Hepatocyte (in vitro differentiated cells): ENCODE measurements around the gene RALB. TPM values are rescaled to one million over a fixed set of nuclear protein-coding genes. Genes with fewer than 3 reads are reported as not detected.

Experiments
- DNase-seq: peaks from one replicate; pipeline ENCODE4 v3.0.0-alpha.2; 2016; ENCODE audit warnings: low spot score
- H2AFZ ChIP-seq: fragments of 200-600 bp; sonication (generic); 2 replicates; pipeline ENCODE4 v1.6.0; 2016; ENCODE audit warnings: antibody characterized with exemption, mild to moderate bottlenecking
- H3K27ac ChIP-seq: fragments of 200-600 bp; sonication (generic); 2 replicates; pipeline ENCODE4 v1.5.1; 2016; ENCODE audit warnings: mild to moderate bottlenecking
- H3K27me3 ChIP-seq: fragments of 200-600 bp; sonication (generic); 2 replicates; pipeline ENCODE4 v1.6.1; 2016
- H3K36me3 ChIP-seq: fragments of 200-600 bp; sonication (generic); replicated peaks from 2 replicates; pipeline ENCODE4 v1.5.1; 2016; ENCODE audit warnings: low read depth; ENCODE audit not compliant: insufficient read depth
- H3K4me1 ChIP-seq: fragments of 200-600 bp; sonication (generic); 2 replicates; pipeline ENCODE4 v1.5.1; 2016; ENCODE audit warnings: mild to moderate bottlenecking, moderate library complexity; ENCODE audit not compliant: insufficient read depth
- H3K4me2 ChIP-seq: fragments of 200-600 bp; sonication (generic); 2 replicates; pipeline ENCODE4 v1.6.0; 2016
- H3K4me3 ChIP-seq: fragments of 200-600 bp; sonication (generic); 2 replicates; pipeline ENCODE4 v1.5.1; 2016; ENCODE audit warnings: mild to moderate bottlenecking
- H3K79me2 ChIP-seq: fragments of 200-600 bp; sonication (generic); 2 replicates; pipeline ENCODE4 v1.6.0; 2017; ENCODE audit warnings: mild to moderate bottlenecking
- H3K9me2 ChIP-seq: fragments of 200-600 bp; sonication (generic); replicated peaks from 2 replicates; pipeline ENCODE4 v1.6.0; 2017; ENCODE audit warnings: mild to moderate bottlenecking; ENCODE audit not compliant: insufficient read depth
- H3K9me3 ChIP-seq: fragments of 200-600 bp; sonication (generic); 2 replicates; pipeline ENCODE4 v1.5.1; 2016; ENCODE audit warnings: low read depth, mild to moderate bottlenecking
- H4K20me1 ChIP-seq: fragments of 200-600 bp; sonication (generic); 2 replicates; pipeline ENCODE4 v1.6.0; 2016; ENCODE audit warnings: mild to moderate bottlenecking; ENCODE audit not compliant: insufficient read depth, poor library complexity, severe bottlenecking
- EZH2 ChIP-seq: fragments of 200-600 bp; sonication (generic); IDR thresholded peaks from 2 replicates; pipeline ENCODE4 v1.6.1; 2016; ENCODE audit warnings: antibody characterized with exemption, mild to moderate bottlenecking, borderline replicate concordance
- EZH2phosphoT487 ChIP-seq: fragments of 200-600 bp; sonication (generic); IDR thresholded peaks from one replicate; pipeline ENCODE4 v1.6.1; 2018; ENCODE audit warnings: antibody characterized with exemption, mild to moderate bottlenecking, low read depth, moderate library complexity; ENCODE audit not compliant: unreplicated experiment, severe bottlenecking
- WGBS: methylation state at CpG from one replicate; pipeline ENCODE4 v1.1.6; 2016; ENCODE audit warnings: low lambda C conversion rate; ENCODE audit errors: missing lambda C conversion rate; 5-methylcytosine and 5-hydroxymethylcytosine counted together
- polyA plus RNA-seq: library from polyadenylated mRNA; unstranded; fragments of >200 nt; fragmentation: Nextera tagmentation; extraction: Ambion mirVana; gene quantifications from 2 replicates; pipeline ENCODE4 v1.2.1, GENCODE V29; 2016
- total RNA-seq: library from RNA; depleted of rRNA; stranded (reverse); fragments of >200 nt; gene quantifications from 2 replicates; pipeline ENCODE4 v1.2.3, GENCODE V29; 2014
- TF ChIP-seq, protein P1 (sequence below): fragments of 200-600 bp; sonication (generic); IDR thresholded peaks from 2 replicates; pipeline ENCODE4 v1.5.1; 2016; ENCODE audit warnings: antibody characterized with exemption, mild to moderate bottlenecking; ENCODE audit not compliant: poor library complexity

RALB gene
- total and polyA plus RNA-seq, 2 experiments from 2014 or later, result 68.2 to 74.4 TPM

DNA sequence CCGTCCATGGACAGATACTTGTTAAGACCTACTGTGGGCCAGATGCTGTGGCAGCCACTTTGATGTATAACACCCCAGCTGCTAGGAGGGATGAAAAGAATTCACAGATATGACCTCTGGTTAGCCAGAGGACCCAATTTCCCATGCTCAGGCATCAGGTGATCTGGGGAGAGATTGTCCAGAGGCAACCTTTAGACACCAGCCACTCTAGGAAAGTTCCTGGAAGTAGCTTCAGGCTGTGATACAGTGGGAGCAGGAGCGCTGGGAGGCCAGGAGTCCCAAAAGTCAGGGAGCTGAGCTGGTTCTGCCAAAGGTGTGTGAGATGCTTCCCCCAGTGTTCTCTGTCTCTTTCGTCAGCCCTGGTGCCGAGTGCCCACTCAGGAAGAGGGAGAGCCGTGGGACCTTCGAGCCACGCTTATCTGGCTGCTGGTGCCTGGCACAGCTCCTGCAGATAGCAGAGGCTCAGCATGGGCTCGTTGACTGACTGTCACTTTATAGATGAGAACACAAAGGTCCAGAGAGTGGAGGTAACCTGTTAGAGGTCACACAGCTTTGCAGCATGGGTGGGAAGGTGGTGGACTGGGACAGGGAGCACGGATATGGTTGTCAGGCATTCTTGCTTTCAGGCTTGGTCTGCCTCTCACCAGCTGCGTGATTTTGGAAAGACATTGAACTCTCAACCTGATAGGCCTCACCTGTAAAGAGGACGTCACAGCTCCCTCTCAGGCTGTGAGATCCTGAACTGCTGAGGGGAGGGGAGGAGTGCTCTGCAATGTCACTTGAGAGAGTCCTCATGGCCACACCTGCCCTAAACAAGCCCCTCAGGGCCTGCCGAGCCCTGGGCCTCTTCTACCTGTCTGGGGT is 7.8 kb upstream of the RALB start:
- Histone ChIP-seq H3K27ac (peak overlapping the region; percentile 89), H3K9me2 (no peaks in the 10 kb centered on the region), H3K4me3 (no peak overlapping the region), H3K4me2 (peak overlapping the region; percentile 63), H4K20me1 (no peaks in the 10 kb centered on the region), H2AFZ (no peak overlapping the region), H3K79me2 (no peaks in the 10 kb centered on the region), H3K9me3 (no peaks in the 10 kb centered on the region), H3K27me3 (no peaks in the 10 kb centered on the region), H3K4me1 (peaks cover 32% of the 10 kb centered on the region), H3K36me3 (no peaks in the 10 kb centered on the region)
- peak; percentile 54 for DNase-seq
- WGBS, result 68% methylated on average over 12 of the region's 12 CpGs
- TF ChIP-seq EZH2 (no peak), EZH2phosphoT487 (no peak)
- TF ChIP-seq, protein P1, sequence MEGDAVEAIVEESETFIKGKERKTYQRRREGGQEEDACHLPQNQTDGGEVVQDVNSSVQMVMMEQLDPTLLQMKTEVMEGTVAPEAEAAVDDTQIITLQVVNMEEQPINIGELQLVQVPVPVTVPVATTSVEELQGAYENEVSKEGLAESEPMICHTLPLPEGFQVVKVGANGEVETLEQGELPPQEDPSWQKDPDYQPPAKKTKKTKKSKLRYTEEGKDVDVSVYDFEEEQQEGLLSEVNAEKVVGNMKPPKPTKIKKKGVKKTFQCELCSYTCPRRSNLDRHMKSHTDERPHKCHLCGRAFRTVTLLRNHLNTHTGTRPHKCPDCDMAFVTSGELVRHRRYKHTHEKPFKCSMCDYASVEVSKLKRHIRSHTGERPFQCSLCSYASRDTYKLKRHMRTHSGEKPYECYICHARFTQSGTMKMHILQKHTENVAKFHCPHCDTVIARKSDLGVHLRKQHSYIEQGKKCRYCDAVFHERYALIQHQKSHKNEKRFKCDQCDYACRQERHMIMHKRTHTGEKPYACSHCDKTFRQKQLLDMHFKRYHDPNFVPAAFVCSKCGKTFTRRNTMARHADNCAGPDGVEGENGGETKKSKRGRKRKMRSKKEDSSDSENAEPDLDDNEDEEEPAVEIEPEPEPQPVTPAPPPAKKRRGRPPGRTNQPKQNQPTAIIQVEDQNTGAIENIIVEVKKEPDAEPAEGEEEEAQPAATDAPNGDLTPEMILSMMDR, result no peak

DNA sequence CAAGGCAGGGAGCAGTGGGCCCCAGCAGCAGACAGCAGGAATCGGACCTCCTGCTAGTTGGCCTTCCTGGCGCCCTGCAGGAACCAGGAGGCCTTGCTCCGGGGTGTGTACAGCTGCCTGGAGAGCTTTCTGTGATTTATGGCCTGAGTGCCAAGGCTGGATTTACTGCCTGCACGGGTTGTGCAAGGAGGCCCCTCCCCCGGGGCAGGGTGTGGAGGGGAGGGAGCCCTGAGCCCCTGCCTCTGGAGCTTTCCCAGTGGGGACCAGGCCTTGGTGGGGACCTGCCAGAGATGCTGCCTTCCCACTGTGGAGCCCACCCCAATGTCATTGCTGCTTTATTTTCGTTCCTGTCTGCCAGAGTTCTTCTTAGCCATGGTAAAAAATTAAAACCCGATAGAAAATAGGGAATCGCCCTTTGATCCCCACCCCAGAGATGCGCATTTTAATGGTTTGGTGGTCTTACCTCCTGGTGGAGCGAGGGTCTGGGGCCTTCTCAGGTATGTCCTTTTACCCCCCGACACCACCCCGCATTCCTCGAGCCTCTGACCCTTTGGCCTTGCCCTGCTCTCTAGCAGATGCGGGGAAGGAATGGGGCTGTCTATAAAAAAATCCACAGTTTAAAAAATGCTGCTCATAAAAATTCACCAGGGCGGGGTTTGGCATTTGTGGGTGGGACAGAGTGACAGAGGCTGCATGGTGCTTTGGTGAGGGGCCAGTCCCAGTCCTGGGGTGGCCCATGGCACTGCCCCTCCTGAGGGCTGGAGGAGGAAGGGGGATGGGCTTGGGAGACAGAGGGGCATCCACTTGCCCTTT is 6.9 kb upstream of the RALB start:
- H3K79me2 ChIP-seq, result no peaks in the 10 kb centered on the region
- WGBS, result 45% methylated on average over 12 of the region's 15 CpGs

DNA sequence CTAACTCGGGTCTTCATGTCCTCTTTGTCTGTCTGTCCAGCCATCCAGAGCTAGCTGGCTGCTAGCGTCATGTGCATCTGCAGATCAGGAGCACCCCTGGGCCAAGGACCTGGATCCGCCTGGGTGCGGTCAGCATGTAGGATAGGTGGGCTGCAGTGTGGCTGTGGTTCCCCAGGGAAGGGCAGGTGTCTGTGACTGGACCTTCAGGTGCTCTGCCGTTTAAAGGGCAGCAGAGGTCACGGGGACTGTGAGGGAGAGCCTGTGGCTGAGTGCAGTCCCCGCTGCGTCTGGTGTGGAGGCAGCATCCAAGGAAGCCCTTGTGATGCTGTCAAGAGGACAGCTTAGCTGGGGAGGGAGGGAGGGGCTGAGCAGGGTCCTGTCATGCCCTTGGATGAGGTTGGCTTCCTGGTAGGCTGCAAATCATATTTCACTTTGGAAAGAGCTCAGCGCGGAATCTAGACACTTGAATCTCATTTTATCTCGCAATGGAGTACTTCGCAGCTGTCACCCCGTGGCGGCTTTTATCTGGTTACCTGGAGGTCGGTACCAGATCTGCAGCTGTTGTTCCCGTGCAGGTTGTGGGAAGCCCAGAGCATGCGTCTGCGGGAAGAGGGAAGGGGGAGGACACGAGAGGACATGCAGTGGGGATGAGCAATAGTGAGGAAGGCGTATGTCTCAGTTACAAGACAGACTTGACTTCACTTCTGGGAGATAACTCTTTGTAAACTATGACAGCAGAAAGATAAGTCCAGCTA is 5.9 kb upstream of the RALB start:
- Histone ChIP-seq H4K20me1 (no peaks in the 10 kb centered on the region), H2AFZ (no peak overlapping the region), H3K27ac (peak overlapping the region; percentile 89), H3K4me1 (peaks cover 29% of the 10 kb centered on the region), H3K27me3 (no peaks in the 10 kb centered on the region), H3K4me2 (no peak overlapping the region), H3K9me3 (no peaks in the 10 kb centered on the region), H3K79me2 (no peaks in the 10 kb centered on the region), H3K9me2 (no peaks in the 10 kb centered on the region), H3K36me3 (no peaks in the 10 kb centered on the region), H3K4me3 (no peak overlapping the region)
- TF ChIP-seq, protein P1, result no peak
- TF ChIP-seq EZH2phosphoT487, result no peak
- no peak for TF ChIP-seq EZH2
- WGBS, result 57% methylated on average over 20 of the region's 20 CpGs
- DNase-seq, result no peak

More for the DNA sequence above, 6.9 kb upstream of the RALB start:
- no peaks in the 10 kb centered on the region for H3K36me3 ChIP-seq
- no peaks in the 10 kb centered on the region for H3K9me2 ChIP-seq
- H2AFZ ChIP-seq, result no peak overlapping the region
- H4K20me1 ChIP-seq, result no peaks in the 10 kb centered on the region
- TF ChIP-seq, protein P1, result no peak
- TF ChIP-seq EZH2phosphoT487 (no peak), EZH2 (no peak)
- H3K9me3 ChIP-seq, result no peaks in the 10 kb centered on the region
- peak overlapping the region; percentile 89 for H3K27ac ChIP-seq
- peaks cover 29% of the 10 kb centered on the region for H3K4me1 ChIP-seq
- H3K27me3 ChIP-seq, result no peaks in the 10 kb centered on the region
- no peak overlapping the region for H3K4me3 ChIP-seq
- H3K4me2 ChIP-seq, result peak overlapping the region; percentile 63
- peak; percentile 91 for DNase-seq
